ENCODE measurements around the gene CLTC.

GRCh38 chr17:59611503-59611902 lies 8.2 kb upstream of the CLTC start:
- no peak for TF ChIP-seq CTCF (conservative IDR thresholded peaks at IDR 0.05; ENCODE audit: low read depth, low read length)
- TF ChIP-seq EZH2phosphoT487 (IDR thresholded peaks at IDR 0.05; ENCODE audit: borderline replicate concordance, low read length): no peak
- no peak for TF ChIP-seq EZH2 (IDR thresholded peaks at IDR 0.05; ENCODE audit: low read length, unreplicated experiment)

Measured in PC-3 (cell line).